H1 (cell line): ENCODE data around the gene LEUTX. TPM values are rescaled to one million over a fixed set of nuclear protein-coding genes. Genes with fewer than 3 reads are reported as not detected.

Source experiments
- BACH1 ChIP-seq: IDR thresholded peaks from 2 replicates; pipeline ENCODE4 v1.6.1; 2012; ENCODE audit warnings: low read length, improper control_type of control experiment
- BCL11A ChIP-seq, 2 experiments: IDR thresholded peaks; one replicate each; pipeline ENCODE4 v1.6.1; 2011; ENCODE audit warnings: low read depth in 2 of 2, low read length in 2 of 2, mild to moderate bottlenecking in 2 of 2
- BRCA1 ChIP-seq: IDR thresholded peaks from 2 replicates; pipeline ENCODE4 v1.6.1; 2012; ENCODE audit warnings: low read depth, low read length, improper control_type of control experiment
- CBX5 ChIP-seq: fragments of 300-800, 300-1000 bp; sonication (generic); IDR thresholded peaks from 2 replicates; pipeline ENCODE4 v1.7.1; 2016; ENCODE audit warnings: antibody characterized with exemption, low read length, low read depth
- CTBP2 ChIP-seq: IDR thresholded peaks from 2 replicates; pipeline ENCODE4 v1.7.0; 2011; ENCODE audit warnings: borderline replicate concordance, mild to moderate bottlenecking, moderate library complexity, mixed read lengths, low read length; ENCODE audit not compliant: insufficient read depth, insufficient read length
- CTCF ChIP-seq, 3 experiments: IDR thresholded peaks; 1 replicate in 2 of 3; 2 replicates in 1 of 3; pipeline versions ENCODE4 v1.5.1 to v1.6.1; 2011; ENCODE audit warnings: low read length in 3 of 3, mild to moderate bottlenecking in 3 of 3, inconsistent platforms in 2 of 3, low read depth in 1 of 3, moderate library complexity in 1 of 3; ENCODE audit not compliant: insufficient read depth in 1 of 3; ENCODE audit errors: control extremely low read depth in 1 of 3
- GABPA ChIP-seq: IDR thresholded peaks from 2 replicates; pipeline ENCODE4 v1.6.1; 2011; ENCODE audit warnings: mild to moderate bottlenecking, low read length, moderate library complexity, borderline replicate concordance; ENCODE audit not compliant: insufficient read depth
- HDAC2 ChIP-seq, 2 experiments: fragments of 300-600 bp in 1 of 2; sonication (generic) in 1 of 2; IDR thresholded peaks; 2 replicates each; pipeline ENCODE4 v1.6.1; 2011 to 2012; ENCODE audit warnings: low read depth in 2 of 2, low read length in 2 of 2, mild to moderate bottlenecking in 2 of 2, moderate library complexity in 2 of 2, borderline replicate concordance in 1 of 2, inconsistent platforms in 1 of 2
- JUN ChIP-seq: IDR thresholded peaks from 2 replicates; pipeline ENCODE4 v1.6.1; 2011; ENCODE audit warnings: low read depth, mild to moderate bottlenecking, improper control_type of control experiment, low read length
- NANOG ChIP-seq: IDR thresholded peaks from 2 replicates; pipeline ENCODE4 v1.6.1; 2011; ENCODE audit warnings: low read length, low read depth, mild to moderate bottlenecking, inconsistent platforms; ENCODE audit not compliant: insufficient read depth, poor library complexity, severe bottlenecking
- NRF1 ChIP-seq: IDR thresholded peaks from 2 replicates; pipeline ENCODE4 v1.6.1; 2011; ENCODE audit warnings: mild to moderate bottlenecking, low read depth, low read length, improper control_type of control experiment
- RFX5 ChIP-seq: IDR thresholded peaks from 2 replicates; pipeline ENCODE4 v1.6.1; 2011; ENCODE audit warnings: low read depth, low read length, improper control_type of control experiment, borderline replicate concordance
- RXRA ChIP-seq: IDR thresholded peaks from 2 replicates; pipeline ENCODE4 v1.6.1; 2011; ENCODE audit warnings: low read depth, mild to moderate bottlenecking, low read length, moderate library complexity; ENCODE audit not compliant: insufficient read depth
- SAP30 ChIP-seq: fragments of 300-600 bp; sonication (generic); IDR thresholded peaks from 2 replicates; pipeline ENCODE4 v1.7.1; 2012; ENCODE audit warnings: low read length, moderate library complexity, mild to moderate bottlenecking, inconsistent platforms; ENCODE audit not compliant: insufficient read depth, insufficient replicate concordance
- SIN3A ChIP-seq, 2 experiments: IDR thresholded peaks in 1 of 2; conservative IDR thresholded peaks in 1 of 2; 2 replicates each; pipeline ENCODE4 v1.6.1; 2011 to 2012; ENCODE audit warnings: low read length in 2 of 2, improper control_type of control experiment in 1 of 2, low read depth in 1 of 2, mild to moderate bottlenecking in 1 of 2
- SP1 ChIP-seq: IDR thresholded peaks from 2 replicates; pipeline ENCODE4 v1.6.1; 2011; ENCODE audit warnings: low read depth, low read length
- SP4 ChIP-seq: IDR thresholded peaks from 2 replicates; pipeline ENCODE4 v1.6.1; 2012; ENCODE audit warnings: low read length, inconsistent platforms
- TAF7 ChIP-seq: optimal IDR thresholded peaks from 2 replicates; pipeline ENCODE3; 2011; ENCODE audit warnings: low read depth, mild to moderate bottlenecking, inconsistent platforms, low read length, moderate library complexity, borderline replicate concordance
- TEAD4 ChIP-seq: IDR thresholded peaks from 2 replicates; pipeline ENCODE4 v1.6.1; 2012; ENCODE audit warnings: low read depth, low read length, inconsistent platforms, mixed read lengths
- polyA plus RNA-seq, 7 experiments: library from polyadenylated mRNA; depleted of rRNA in 3 of 7; stranded (reverse) in 5 of 7; unstranded in 2 of 7; fragments of >200 nt in 5 of 7; fragments of 200-250 nt in 2 of 7; gene quantifications; 1 replicate in 5 of 7; 2 replicates in 1 of 7; 4 replicates in 1 of 7; pipeline versions ENCODE4 v1.2.1 to v1.2.3, GENCODE V29; 2011 to 2013; ENCODE audit warnings: missing spikeins in 2 of 7, mixed read lengths in 2 of 7
- total RNA-seq: library from RNA; stranded (reverse); fragmentation: NEBNext Ultra II Directional; extraction: Animal tissue kit (Norgen Biotek cat#: 25700); gene quantifications from 2 replicates; pipeline ENCODE4 v1.2.1, GENCODE V29; 2021

Gene LEUTX
- total and polyA plus RNA-seq, 2 of the 8 experiments (the other 6 are each of a cell fraction or from before 2014, with no cell fraction given): not detected

GRCh38 chr19:39833464-39834286 lies 55.0 kb downstream of the LEUTX start, which contains the start of gene DYRK1B (continued):
- TF ChIP-seq NANOG: no peak
- TF ChIP-seq BACH1: no peak
- TF ChIP-seq CTBP2: no peak
- no peak for TF ChIP-seq JUN
- peak; percentile 99 for TF ChIP-seq SAP30
- peak in 1 of 2 experiments; percentile 98; a peak in 2 of 4 replicates for TF ChIP-seq HDAC2 (IDR thresholded peaks at IDR 0.05; ENCODE audit: borderline replicate concordance in 1 of 2, low read depth in 2 of 2, low read length in 2 of 2)
- TF ChIP-seq BRCA1: no peak
- no peak for TF ChIP-seq BCL11A (IDR thresholded peaks at IDR 0.05; ENCODE audit: low read depth in 2 of 2, low read length in 2 of 2)
- TF ChIP-seq CTCF (IDR thresholded peaks at IDR 0.05; ENCODE audit: control extremely low read depth in 1 of 3, insufficient read depth in 1 of 3, low read depth in 1 of 3, low read length in 3 of 3): no peak
- TF ChIP-seq TAF7: peak; percentile 37
- TF ChIP-seq SP1: peak; percentile 94
- TF ChIP-seq SIN3A (conservative IDR thresholded peaks at IDR 0.05 in 1 of 2, IDR thresholded peaks at IDR 0.05 in 1 of 2; ENCODE audit: low read depth in 1 of 2, low read length in 2 of 2): peak in 1 of 2 experiments; percentile 99
- TF ChIP-seq RFX5: peak; percentile 93
- TF ChIP-seq SP4: peak; percentile 87
- peak; percentile 98; the same call in 1 of the 2 replicates for TF ChIP-seq NRF1
- TF ChIP-seq GABPA: no peak
- no peak for TF ChIP-seq TEAD4
- no peak for TF ChIP-seq CBX5
- no peak for TF ChIP-seq RXRA
